GM12864 (cell line): ENCODE data around the gene MSI2.

ENCODE experiments used
- DNase-seq: peaks from one replicate; pipeline ENCODE4 v3.0.0-alpha.2; 2011; ENCODE audit warnings: low read depth
- H3K4me3 ChIP-seq: 2 replicates; pipeline ENCODE4 v1.5.1; 2011; ENCODE audit warnings: mild to moderate bottlenecking, low read depth, low read length, control low read depth
- TF ChIP-seq, protein P1 (sequence below): IDR thresholded peaks from 2 replicates; pipeline ENCODE4 v1.5.1; 2011; ENCODE audit warnings: low read depth, mild to moderate bottlenecking, moderate library complexity, low read length, control low read depth, inconsistent platforms; ENCODE audit errors: missing control alignments

The MSI2 gene

DNA sequence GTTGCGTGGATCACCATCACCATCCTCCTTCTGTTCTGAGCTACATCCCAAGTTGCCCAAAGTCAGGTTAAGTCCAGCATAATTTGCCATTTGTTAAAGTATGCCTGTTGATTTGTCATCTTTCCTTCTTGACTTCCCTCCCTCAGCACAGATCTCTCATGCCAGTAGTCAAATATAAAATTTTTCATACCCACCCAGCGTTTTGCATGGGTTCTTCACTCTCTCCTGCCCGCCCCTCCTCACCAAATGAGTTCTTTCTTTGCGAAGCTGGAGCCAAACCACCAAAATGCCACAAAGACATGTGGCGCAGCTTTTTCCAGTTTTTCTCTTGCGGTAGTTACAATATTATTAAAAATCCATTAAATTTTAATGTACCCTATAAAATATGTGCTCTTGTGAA, 167.2 kb downstream of the MSI2 start:
- DNase-seq, result no peak
- no peak overlapping the region for H3K4me3 ChIP-seq
- TF ChIP-seq, protein P1, sequence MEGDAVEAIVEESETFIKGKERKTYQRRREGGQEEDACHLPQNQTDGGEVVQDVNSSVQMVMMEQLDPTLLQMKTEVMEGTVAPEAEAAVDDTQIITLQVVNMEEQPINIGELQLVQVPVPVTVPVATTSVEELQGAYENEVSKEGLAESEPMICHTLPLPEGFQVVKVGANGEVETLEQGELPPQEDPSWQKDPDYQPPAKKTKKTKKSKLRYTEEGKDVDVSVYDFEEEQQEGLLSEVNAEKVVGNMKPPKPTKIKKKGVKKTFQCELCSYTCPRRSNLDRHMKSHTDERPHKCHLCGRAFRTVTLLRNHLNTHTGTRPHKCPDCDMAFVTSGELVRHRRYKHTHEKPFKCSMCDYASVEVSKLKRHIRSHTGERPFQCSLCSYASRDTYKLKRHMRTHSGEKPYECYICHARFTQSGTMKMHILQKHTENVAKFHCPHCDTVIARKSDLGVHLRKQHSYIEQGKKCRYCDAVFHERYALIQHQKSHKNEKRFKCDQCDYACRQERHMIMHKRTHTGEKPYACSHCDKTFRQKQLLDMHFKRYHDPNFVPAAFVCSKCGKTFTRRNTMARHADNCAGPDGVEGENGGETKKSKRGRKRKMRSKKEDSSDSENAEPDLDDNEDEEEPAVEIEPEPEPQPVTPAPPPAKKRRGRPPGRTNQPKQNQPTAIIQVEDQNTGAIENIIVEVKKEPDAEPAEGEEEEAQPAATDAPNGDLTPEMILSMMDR, result no peak

DNA sequence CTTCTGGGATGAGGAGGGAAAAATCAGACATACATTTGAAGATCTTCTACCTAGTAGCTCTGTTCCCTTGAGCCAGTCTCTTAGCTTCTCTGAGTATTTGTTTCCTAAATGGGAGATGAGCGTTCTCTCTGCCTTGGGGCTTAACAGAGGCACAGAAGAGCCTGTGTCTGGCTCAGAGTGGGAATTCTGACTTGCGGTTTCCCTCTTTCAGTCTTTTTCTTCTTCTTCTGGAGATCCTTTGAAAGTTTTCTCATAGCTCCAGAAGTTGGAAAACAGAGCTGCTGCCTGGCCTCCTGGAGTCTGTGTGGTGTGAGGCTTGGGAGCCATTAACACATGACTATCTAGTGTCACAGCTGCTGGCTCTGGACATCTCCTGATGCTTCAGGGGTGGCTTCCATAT, 167.9 kb downstream of the MSI2 start:
- no peak for DNase-seq
- TF ChIP-seq, protein P1, result no peak
- no peak overlapping the region for H3K4me3 ChIP-seq

DNA sequence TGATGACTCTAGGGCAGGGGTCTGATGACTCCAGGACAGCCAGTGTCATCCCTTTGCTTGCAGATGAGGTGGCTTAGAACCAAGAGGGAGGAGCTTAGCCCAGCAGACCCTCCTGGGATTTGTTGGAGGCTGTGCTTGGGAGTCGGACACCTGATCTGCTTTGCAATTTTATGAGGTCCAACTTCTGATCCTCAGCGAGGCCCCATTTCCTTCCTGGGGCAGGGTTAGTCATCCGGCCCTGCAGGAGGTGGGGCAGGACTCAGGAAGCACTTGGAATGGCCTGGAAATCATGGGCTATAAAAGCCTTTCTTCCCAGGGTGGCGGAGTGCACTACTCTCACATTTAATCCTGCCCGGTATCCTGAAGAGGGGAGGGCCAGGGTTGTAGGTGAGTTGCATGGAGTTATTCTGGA, 168.5 kb downstream of the MSI2 start:
- no peak overlapping the region for H3K4me3 ChIP-seq
- TF ChIP-seq, protein P1, result no peak
- DNase-seq, result no peak

DNA sequence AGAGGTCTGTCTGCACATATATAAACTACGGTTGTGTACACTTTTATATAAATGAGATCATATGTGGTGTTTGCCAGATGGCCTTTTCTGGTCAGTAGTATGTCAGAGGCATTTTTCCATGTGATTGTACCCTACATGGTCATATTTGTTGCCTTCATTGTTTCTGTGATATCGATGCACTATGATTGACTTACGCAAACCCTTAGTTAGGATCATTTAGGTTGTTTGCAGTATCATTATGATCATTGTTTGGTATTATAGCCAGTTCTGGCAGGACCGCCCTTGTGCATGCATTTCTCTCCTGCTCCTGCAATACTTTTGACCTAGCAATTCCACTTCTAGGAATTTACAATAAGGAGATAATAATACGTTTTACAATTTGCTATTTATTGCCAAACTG, 169.1 kb downstream of the MSI2 start:
- no peak for DNase-seq
- H3K4me3 ChIP-seq, result no peak overlapping the region

DNA sequence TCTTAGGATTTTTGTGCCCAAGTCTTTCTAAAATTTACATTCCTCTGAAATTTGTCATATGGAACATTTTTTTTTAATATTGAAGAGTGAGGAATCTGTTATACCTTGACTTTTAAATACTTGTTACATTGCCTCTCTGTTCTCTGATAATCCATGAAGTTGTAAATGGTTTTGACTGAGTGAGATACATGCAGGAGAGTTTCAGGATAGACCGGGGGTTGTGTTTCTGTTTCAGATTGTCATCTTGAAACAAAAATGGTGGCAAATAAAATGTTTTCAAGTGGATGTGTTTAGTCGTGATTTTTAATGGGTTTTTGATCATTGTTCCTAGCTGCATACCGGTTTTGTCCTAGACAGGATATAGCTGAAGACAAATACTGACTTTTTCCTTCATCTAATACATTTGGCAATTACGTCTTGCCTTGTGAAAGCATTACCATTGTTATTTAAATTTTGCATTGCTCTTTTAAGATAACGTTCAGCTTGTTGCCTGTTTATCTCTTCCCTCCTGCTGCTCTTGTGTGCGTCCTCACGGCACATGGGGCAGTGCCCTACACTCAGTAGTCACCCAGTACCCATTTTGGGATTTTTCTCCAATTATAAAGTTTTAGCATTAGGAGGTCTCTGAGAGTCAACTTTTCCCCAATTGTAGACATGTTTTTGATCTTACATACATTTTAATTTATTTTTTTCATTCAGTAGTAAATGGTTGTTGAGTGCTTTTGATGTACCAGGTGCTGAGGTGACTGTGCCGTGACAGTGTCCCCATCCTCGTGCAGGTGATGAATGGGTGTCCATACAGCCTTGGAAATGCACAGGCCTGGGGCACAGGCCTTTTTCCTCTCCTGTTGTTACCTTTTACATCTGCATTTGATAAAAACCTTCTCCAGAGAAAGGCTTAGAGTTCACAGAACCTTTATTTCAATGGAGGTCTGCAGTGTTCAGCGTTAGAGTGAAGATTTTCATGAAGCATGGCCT, 169.9 kb downstream of the MSI2 start:
- TF ChIP-seq, protein P1, result no peak
- H3K4me3 ChIP-seq, result no peak overlapping the region

More for the DNA sequence above, 169.1 kb downstream of the MSI2 start:
- TF ChIP-seq, protein P1, result no peak

DNA sequence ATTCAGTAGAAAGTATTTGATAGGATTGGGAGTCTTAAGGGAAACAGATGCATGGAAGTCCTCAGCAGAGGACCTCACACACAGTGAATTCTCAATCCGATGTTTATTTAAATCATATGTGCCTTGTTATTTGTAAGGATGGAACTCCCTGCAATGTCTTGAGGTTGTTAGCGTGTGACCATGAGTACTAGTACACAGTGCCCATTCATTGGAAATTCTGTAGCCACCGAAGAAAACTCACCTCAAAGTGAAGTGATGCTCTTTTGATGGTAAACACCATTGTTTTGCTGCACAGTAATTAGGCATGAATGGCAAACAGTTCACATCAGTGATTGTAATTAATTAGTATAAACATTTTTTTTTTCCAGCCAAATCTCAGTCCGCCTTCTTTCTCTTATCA, 173.6 kb downstream of the MSI2 start:
- no peak overlapping the region for H3K4me3 ChIP-seq
- TF ChIP-seq, protein P1, result no peak
- no peak for DNase-seq

More for the DNA sequence above, 169.9 kb downstream of the MSI2 start:
- DNase-seq, result no peak

DNA sequence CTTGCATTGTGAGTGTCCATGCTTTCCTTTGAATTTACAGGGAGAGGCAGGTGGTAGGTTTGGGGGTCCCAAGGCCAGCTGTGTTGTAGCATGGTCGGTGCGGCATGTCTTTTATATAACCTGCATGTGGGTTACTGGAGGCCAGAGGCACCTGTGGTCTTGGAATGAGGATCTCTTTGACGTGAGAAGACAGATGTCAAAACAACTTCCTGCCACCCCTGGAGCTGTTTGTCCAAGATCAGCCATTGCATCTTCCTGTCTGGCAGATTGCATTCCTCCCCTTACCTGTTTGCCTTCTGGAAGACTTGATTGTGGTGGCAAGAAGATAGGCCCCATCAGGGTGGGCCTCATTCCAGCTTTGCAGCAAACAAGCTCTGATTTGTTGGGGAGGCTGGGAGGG, 175.1 kb downstream of the MSI2 start:
- TF ChIP-seq, protein P1, result no peak
- no peak overlapping the region for H3K4me3 ChIP-seq
- no peak for DNase-seq
